NCI-H2081 treated with DMSO at 0.1 percent for 48 hours (cell line): ENCODE measurements around the gene TMEM40.
"Not testable (repeated sequence)": the region's sequence is repeated elsewhere in the genome, so short reads cannot be mapped to it uniquely, and the experiment has no call there.

Experiments used
- DNase-seq: peaks from one replicate; lab custom pipeline; 2025; lab: John Stamatoyannopoulos, UW

TMEM40 gene

GRCh38 chr3:12759097-12759679, at the start of gene TMEM40:
Gene TMEM40 (minus strand): TSS chr3:12759259. CDS start chr3:12749832, 9,427 bp downstream.
- DNase-seq = no peak

- no peak for DNase-seq
These were observed 49.5 kb upstream of the TMEM40 start for GRCh38 chr3:12808587-12808986.

- no peak for DNase-seq
These were observed 48.7 kb upstream of the TMEM40 start for GRCh38 chr3:12807601-12808359.

GRCh38 chr3:12807066-12807465, 48.0 kb upstream of the TMEM40 start:
- DNase-seq = no peak

- DNase-seq = no peak
These were observed 44.3 kb upstream of the TMEM40 start for GRCh38 chr3:12803371-12803770.

GRCh38 chr3:12799525-12800440, 40.7 kb upstream of the TMEM40 start:
- no peak for DNase-seq

GRCh38 chr3:12798559-12799179, 39.6 kb upstream of the TMEM40 start:
- DNase-seq = no peak

GRCh38 chr3:12797892-12798558, 39.0 kb upstream of the TMEM40 start:
- DNase-seq = no peak

GRCh38 chr3:12797124-12797891, 38.2 kb upstream of the TMEM40 start:
- no peak for DNase-seq

- no peak for DNase-seq
These were observed 37.4 kb upstream of the TMEM40 start, which contains the start of gene CAND2 for GRCh38 chr3:12796171-12797123. Gene CAND2 (plus strand): TSS chr3:12796680. CDS start chr3:12796721, 41 bp downstream.

GRCh38 chr3:12793701-12794100, 34.6 kb upstream of the TMEM40 start:
- DNase-seq = no peak

GRCh38 chr3:12791430-12791829, 32.4 kb upstream of the TMEM40 start:
- no peak for DNase-seq

- DNase-seq = not testable (repeated sequence)
These were observed 29.1 kb upstream of the TMEM40 start for GRCh38 chr3:12787967-12788690.

GRCh38 chr3:12787346-12787745, 28.3 kb upstream of the TMEM40 start:
- not testable (repeated sequence) for DNase-seq

- no peak for DNase-seq
These were observed 26.0 kb upstream of the TMEM40 start for GRCh38 chr3:12785096-12785495.

GRCh38 chr3:12782172-12782815, 23.2 kb upstream of the TMEM40 start:
- DNase-seq = no peak

- no peak for DNase-seq
These were observed 21.7 kb upstream of the TMEM40 start for GRCh38 chr3:12780751-12781150.

GRCh38 chr3:12777171-12777570, 18.1 kb upstream of the TMEM40 start:
- no peak for DNase-seq
